Endothelial cell of umbilical vein (primary cell): Measurements from ENCODE around the gene RAB36. TPM values are rescaled to one million over a fixed set of nuclear protein-coding genes. Genes with fewer than 3 reads are reported as not detected.

Experiments
- BruUV-seq: library from RNA; stranded (reverse); fragments of 400-500 nt; replicated peaks from 2 replicates; lab custom pipeline; 2021; lab: Mats Ljungman, UMichigan
- CTCF ChIA-PET: fragments of 300-600, 350-600 bp; sonication (Branson Sonifier 250); formaldehyde crosslinking; loops from one replicate; lab custom pipeline; 2021; ENCODE audit warnings: antibody characterized with exemption, inconsistent platforms; lab: Charles Lee
- POLR2A ChIA-PET: fragments of 300-600, 350-600 bp; sonication (Branson Sonifier 250); formaldehyde crosslinking; loops from one replicate; lab custom pipeline; 2021; ENCODE audit warnings: antibody characterized with exemption, inconsistent platforms; lab: Charles Lee
- DNase-seq: peaks from one replicate; pipeline ENCODE4 v3.0.0-alpha.2; 2011; ENCODE audit warnings: low read depth, low spot score
- FAIRE-seq: peaks from 2 replicates; lab custom pipeline; 2011; peaks lifted over from hg19 to GRCh38; lab: Jason Lieb, UNC
- H2AFZ ChIP-seq: 2 replicates; pipeline ENCODE4 v1.6.0; 2012; ENCODE audit warnings: low read depth, low read length, control low read depth, inconsistent platforms
- H3K27ac ChIP-seq: 2 replicates; pipeline ENCODE4 v1.5.1; 2011; ENCODE audit warnings: low read depth, mild to moderate bottlenecking, control low read depth, low read length, moderate library complexity; ENCODE audit not compliant: insufficient read depth
- H3K27me3 ChIP-seq, 2 experiments: 2 replicates each; pipeline versions ENCODE4 v1.6.0 to v1.6.1; 2011; ENCODE audit warnings: low read length in 2 of 2, mixed read lengths in 1 of 2; ENCODE audit not compliant: control insufficient read depth in 2 of 2, insufficient read depth in 2 of 2
- H3K36me3 ChIP-seq, 2 experiments: 2 replicates in 1 of 2; 3 replicates in 1 of 2; pipeline ENCODE4 v1.5.1; 2011; ENCODE audit warnings: low read length in 2 of 2, mild to moderate bottlenecking in 1 of 2, moderate library complexity in 1 of 2; ENCODE audit not compliant: control insufficient read depth in 2 of 2, insufficient read depth in 2 of 2; ENCODE audit errors: extremely low read depth in 1 of 2
- H3K4me1 ChIP-seq: 3 replicates; pipeline ENCODE4 v1.5.1; 2011; ENCODE audit warnings: mild to moderate bottlenecking, low read length; ENCODE audit not compliant: control insufficient read depth, insufficient read depth; ENCODE audit errors: extremely low read depth
- H3K4me2 ChIP-seq: 2 replicates; pipeline ENCODE4 v1.6.1; 2011; ENCODE audit warnings: low read length, control low read depth, mixed read lengths; ENCODE audit not compliant: insufficient read depth
- H3K4me3 ChIP-seq, 3 experiments: fragments of 200-600 bp in 1 of 3; sonication (generic), shearing (Covaris generic) in 1 of 3; replicated peaks in 1 of 3; 2 replicates each; pipeline ENCODE4 v1.5.1; 2011 to 2016; ENCODE audit warnings: control low read depth in 3 of 3, low read length in 3 of 3, mild to moderate bottlenecking in 2 of 3, inconsistent platforms in 1 of 3, low read depth in 1 of 3, moderate library complexity in 1 of 3; ENCODE audit not compliant: insufficient read depth in 1 of 3
- H3K79me2 ChIP-seq: 2 replicates; pipeline ENCODE4 v1.6.0; 2012; ENCODE audit warnings: low read length, inconsistent platforms; ENCODE audit not compliant: control insufficient read depth, insufficient read depth
- H3K9ac ChIP-seq: replicated peaks from 2 replicates; pipeline ENCODE3; 2011; ENCODE audit warnings: low read length, control low read depth; ENCODE audit not compliant: insufficient read depth; ENCODE audit errors: extremely low read depth
- H3K9me1 ChIP-seq: replicated peaks from 3 replicates; pipeline ENCODE4 v1.6.0; 2011; ENCODE audit warnings: mild to moderate bottlenecking, low read length; ENCODE audit not compliant: control insufficient read depth, insufficient read depth; ENCODE audit errors: extremely low read depth
- H3K9me3 ChIP-seq: replicated peaks from 2 replicates; pipeline ENCODE4 v1.5.1; 2012; ENCODE audit warnings: low read length, inconsistent platforms; ENCODE audit not compliant: control insufficient read depth, insufficient read depth
- H4K20me1 ChIP-seq: replicated peaks from 2 replicates; pipeline ENCODE3; 2011; ENCODE audit warnings: mild to moderate bottlenecking, low read length; ENCODE audit not compliant: control insufficient read depth, insufficient read depth; ENCODE audit errors: extremely low read depth
- EZH2 ChIP-seq: IDR thresholded peaks from 2 replicates; pipeline ENCODE4 v1.6.1; 2012; ENCODE audit warnings: borderline replicate concordance, low read depth, mild to moderate bottlenecking, moderate library complexity, low read length, inconsistent platforms; ENCODE audit not compliant: severe bottlenecking
- FOS ChIP-seq: IDR thresholded peaks from 2 replicates; pipeline ENCODE4 v1.6.1; 2011; ENCODE audit warnings: mild to moderate bottlenecking, low read length, moderate library complexity, borderline replicate concordance; ENCODE audit not compliant: insufficient read depth
- GATA2 ChIP-seq: IDR thresholded peaks from 2 replicates; pipeline ENCODE4 v1.7.0; 2011; ENCODE audit warnings: low read depth, mild to moderate bottlenecking, moderate library complexity, mixed read lengths, low read length; ENCODE audit not compliant: insufficient read length, insufficient read depth
- JUN ChIP-seq: IDR thresholded peaks from 2 replicates; pipeline ENCODE4 v1.6.1; 2011; ENCODE audit warnings: borderline replicate concordance, low read depth; ENCODE audit not compliant: insufficient read length, insufficient read depth
- MYC ChIP-seq: IDR thresholded peaks from one replicate; pipeline ENCODE4 v1.6.1; 2011; ENCODE audit warnings: mild to moderate bottlenecking, low read depth, low read length
- POLR2A ChIP-seq: IDR thresholded peaks from 2 replicates; pipeline ENCODE4 v1.6.1; 2012; ENCODE audit warnings: low read depth, mild to moderate bottlenecking, control low read depth, low read length
- POLR2AphosphoS5 ChIP-seq: IDR thresholded peaks from 2 replicates; pipeline ENCODE4 v1.6.1; 2012; ENCODE audit warnings: low read depth, mild to moderate bottlenecking, control low read depth, low read length, moderate library complexity; ENCODE audit not compliant: insufficient read depth
- dilution Hi-C: fragments of 300-500 bp; cut with MboI; formaldehyde crosslinking; loops from one replicate; pipeline ENCODE4 v1.15.0; 2019; ENCODE audit warnings: low sequenced_read_pairs; ENCODE audit not compliant: extremely low pct_ligation_motif_present
- intact Hi-C: fragments of 100-400 bp; cut with micrococcal nuclease; formaldehyde crosslinking; loops from one replicate; pipeline ENCODE4 v1.10.0; 2022
- polyA plus RNA-seq, 4 experiments: library from polyadenylated mRNA; depleted of rRNA in 3 of 4; stranded (reverse) in 3 of 4; unstranded in 1 of 4; fragments of >200 nt; gene quantifications; 2 replicates each; pipeline versions ENCODE4 v1.2.1 to v1.2.3, GENCODE V29; 2011 to 2012; ENCODE audit warnings: missing spikeins in 1 of 4
- total RNA-seq: library from RNA; stranded (reverse); gene quantifications from 2 replicates; pipeline ENCODE4 v1.2.3, GENCODE V29; 2021
- TF ChIP-seq, protein P1 (sequence below): IDR thresholded peaks from 2 replicates; pipeline ENCODE4 v1.6.1; 2011; ENCODE audit not compliant: insufficient read depth, insufficient read length
- TF ChIP-seq, protein P2 (sequence below), 2 donors: IDR thresholded peaks; 1 replicate in 1 of 2; 2 replicates in 1 of 2; pipeline ENCODE4 v1.5.1; 2011; ENCODE audit warnings: low read length in 2 of 2, mild to moderate bottlenecking in 2 of 2, moderate library complexity in 2 of 2, control low read depth in 1 of 2, inconsistent platforms in 1 of 2, low read depth in 1 of 2; ENCODE audit not compliant: insufficient read depth in 1 of 2; ENCODE audit errors: extremely low read depth in 1 of 2

Gene RAB36
- total and polyA plus RNA-seq, 2 donors (not counting 3 experiments of a cell fraction or from before 2014, with no cell fraction given): 2.7 to 3.1 TPM

DNA sequence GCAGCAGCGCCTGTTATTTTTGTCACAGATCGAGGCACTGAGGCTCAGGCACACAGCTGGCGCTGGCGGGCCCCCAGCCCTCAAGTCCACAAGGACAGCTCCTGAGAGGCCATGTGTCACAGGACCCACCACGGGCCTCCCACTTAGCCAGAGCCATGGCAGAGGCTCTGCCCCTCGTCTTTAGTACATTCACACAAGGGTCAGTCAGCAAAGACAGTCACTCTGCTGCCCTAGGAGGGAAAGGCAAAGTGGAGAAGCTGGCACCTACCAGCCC lies 45.8 kb upstream of the RAB36 start:
- H3K27ac ChIP-seq: no peak overlapping the region
- no peaks in the 10 kb centered on the region for H4K20me1 ChIP-seq
- no peak overlapping the region for H3K4me3 ChIP-seq
- BruUV-seq: no TSS peak
- DNase-seq: no peak
- no peak for FAIRE-seq
- intact Hi-C loops (no loop called here), dilution Hi-C loops (no loop called here)
- no peaks in the 10 kb centered on the region for H3K27me3 ChIP-seq
- no peak overlapping the region for H3K4me2 ChIP-seq
- no peak overlapping the region for H3K9ac ChIP-seq
- H3K4me1 ChIP-seq: no peaks in the 10 kb centered on the region
- TF ChIP-seq MYC (no peak), GATA2 (no peak), POLR2A (no peak), FOS (no peak), JUN (no peak), POLR2AphosphoS5 (no peak), EZH2 (no peak)
- TF ChIP-seq, protein P1, sequence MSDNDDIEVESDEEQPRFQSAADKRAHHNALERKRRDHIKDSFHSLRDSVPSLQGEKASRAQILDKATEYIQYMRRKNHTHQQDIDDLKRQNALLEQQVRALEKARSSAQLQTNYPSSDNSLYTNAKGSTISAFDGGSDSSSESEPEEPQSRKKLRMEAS: no peak
- TF ChIP-seq, protein P2, sequence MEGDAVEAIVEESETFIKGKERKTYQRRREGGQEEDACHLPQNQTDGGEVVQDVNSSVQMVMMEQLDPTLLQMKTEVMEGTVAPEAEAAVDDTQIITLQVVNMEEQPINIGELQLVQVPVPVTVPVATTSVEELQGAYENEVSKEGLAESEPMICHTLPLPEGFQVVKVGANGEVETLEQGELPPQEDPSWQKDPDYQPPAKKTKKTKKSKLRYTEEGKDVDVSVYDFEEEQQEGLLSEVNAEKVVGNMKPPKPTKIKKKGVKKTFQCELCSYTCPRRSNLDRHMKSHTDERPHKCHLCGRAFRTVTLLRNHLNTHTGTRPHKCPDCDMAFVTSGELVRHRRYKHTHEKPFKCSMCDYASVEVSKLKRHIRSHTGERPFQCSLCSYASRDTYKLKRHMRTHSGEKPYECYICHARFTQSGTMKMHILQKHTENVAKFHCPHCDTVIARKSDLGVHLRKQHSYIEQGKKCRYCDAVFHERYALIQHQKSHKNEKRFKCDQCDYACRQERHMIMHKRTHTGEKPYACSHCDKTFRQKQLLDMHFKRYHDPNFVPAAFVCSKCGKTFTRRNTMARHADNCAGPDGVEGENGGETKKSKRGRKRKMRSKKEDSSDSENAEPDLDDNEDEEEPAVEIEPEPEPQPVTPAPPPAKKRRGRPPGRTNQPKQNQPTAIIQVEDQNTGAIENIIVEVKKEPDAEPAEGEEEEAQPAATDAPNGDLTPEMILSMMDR (IDR thresholded peaks at IDR 0.05; ENCODE audit: extremely low read depth in 1 of 2, insufficient read depth in 1 of 2, low read depth in 1 of 2, low read length in 2 of 2): no peak
- H3K9me3 ChIP-seq: no peaks in the 10 kb centered on the region
- ChIA-PET CTCF (no interaction called here), POLR2A (no interaction called here)
- no peaks in the 10 kb centered on the region for H3K9me1 ChIP-seq
- no peaks in the 10 kb centered on the region for H3K36me3 ChIP-seq
- H2AFZ ChIP-seq: no peak overlapping the region
- no peaks in the 10 kb centered on the region for H3K79me2 ChIP-seq
